ENCODE data around the gene CUL9. TPM values are rescaled to one million over a fixed set of nuclear protein-coding genes. Genes with fewer than 3 reads are reported as not detected.
A peak's percentile ranks its signal among the peaks of the same experiment; 100 is the strongest.

Gene CUL9
- total RNA-seq, 2 experiments from 2014 or later: 75.1 to 80.8 TPM

DNA sequence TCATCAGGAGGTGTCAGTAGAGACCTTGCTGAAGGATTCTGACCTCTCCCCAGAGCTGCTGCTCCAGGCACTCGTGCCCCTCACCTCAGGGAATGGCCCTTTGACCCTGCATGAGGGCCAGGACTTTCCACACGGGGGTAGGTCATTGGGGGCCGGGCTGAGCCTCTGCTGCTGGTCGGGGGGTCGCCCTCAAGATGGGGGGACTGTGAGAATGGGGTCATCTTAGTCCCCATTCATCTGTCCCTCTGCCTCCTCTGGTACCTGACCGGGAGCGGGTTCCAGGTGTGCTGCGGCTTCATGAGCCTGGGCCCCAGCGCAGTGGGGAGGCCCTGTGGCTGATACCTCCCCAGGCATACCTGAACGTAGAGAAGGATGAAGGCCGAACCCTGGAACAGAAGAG, 31.4 kb downstream of the CUL9 start:
- ATAC-seq (ENCODE audit: low read depth) (no peak), DNase-seq (peak; percentile 20)
- no peaks in the 10 kb centered on the region for H3K9me3 Mint-ChIP-seq
- H3K27me3 Mint-ChIP-seq: no peaks in the 10 kb centered on the region
- POLR2A ChIA-PET: interaction anchor here (2.8 kb wide), 1 partner anchor 11 kb away, joined by 9 read pairs; no protein-coding TSS in a partner anchor
- peaks cover 10% of the 10 kb centered on the region for H3K36me3 Mint-ChIP-seq
- no peak overlapping the region for H3K4me3 Mint-ChIP-seq
- no peak overlapping the region for H3K27ac Mint-ChIP-seq
- H3K4me1 Mint-ChIP-seq: peaks cover 2% of the 10 kb centered on the region

DNA sequence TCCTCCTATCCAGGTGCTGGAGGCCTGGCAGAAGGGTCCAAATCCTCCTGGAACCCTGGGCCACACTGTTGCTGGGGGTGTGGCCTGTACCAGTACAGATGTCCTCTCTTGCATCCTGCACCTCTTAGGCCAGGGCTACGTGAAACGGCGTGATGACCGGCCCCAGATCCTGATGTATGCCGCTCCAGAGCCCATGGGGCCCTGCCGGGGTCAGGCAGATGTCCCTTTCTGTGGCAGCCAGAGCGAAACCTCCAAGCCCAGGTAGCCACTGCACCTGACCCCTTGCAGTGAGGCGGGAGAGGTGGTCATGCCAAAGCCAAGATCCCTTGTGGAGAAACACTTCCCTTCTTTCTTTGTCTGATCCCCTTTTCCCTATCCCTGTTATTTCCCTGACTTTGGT, 33.1 kb downstream of the CUL9 start:
- ATAC-seq (ENCODE audit: low read depth) (no peak), DNase-seq (peak; percentile 5)
- no peak overlapping the region for H3K27ac Mint-ChIP-seq
- no peaks in the 10 kb centered on the region for H3K9me3 Mint-ChIP-seq
- H3K36me3 Mint-ChIP-seq: peaks cover 15% of the 10 kb centered on the region
- H3K4me3 Mint-ChIP-seq: no peak overlapping the region
- H3K27me3 Mint-ChIP-seq: no peaks in the 10 kb centered on the region
- POLR2A ChIA-PET: interaction anchor here (2.8 kb wide), 1 partner anchor 9 kb away, joined by 9 read pairs; no protein-coding TSS in a partner anchor
- peaks cover 2% of the 10 kb centered on the region for H3K4me1 Mint-ChIP-seq

- Mint-ChIP-seq H3K9me3 (no peaks in the 10 kb centered on the region), H3K27me3 (no peaks in the 10 kb centered on the region), H3K4me1 (peaks cover 2% of the 10 kb centered on the region), H3K27ac (no peak overlapping the region), H3K36me3 (peaks cover 19% of the 10 kb centered on the region), H3K4me3 (no peak overlapping the region)
- ATAC-seq (ENCODE audit: low read depth): no peak
- no peak for DNase-seq
- POLR2A ChIA-PET: interaction anchor here (2.8 kb wide), 1 partner anchor 8 kb away, joined by 9 read pairs; no protein-coding TSS in a partner anchor
Observed at GRCh38 chr6:43216200-43216599, 34.2 kb downstream of the CUL9 start.

DNA sequence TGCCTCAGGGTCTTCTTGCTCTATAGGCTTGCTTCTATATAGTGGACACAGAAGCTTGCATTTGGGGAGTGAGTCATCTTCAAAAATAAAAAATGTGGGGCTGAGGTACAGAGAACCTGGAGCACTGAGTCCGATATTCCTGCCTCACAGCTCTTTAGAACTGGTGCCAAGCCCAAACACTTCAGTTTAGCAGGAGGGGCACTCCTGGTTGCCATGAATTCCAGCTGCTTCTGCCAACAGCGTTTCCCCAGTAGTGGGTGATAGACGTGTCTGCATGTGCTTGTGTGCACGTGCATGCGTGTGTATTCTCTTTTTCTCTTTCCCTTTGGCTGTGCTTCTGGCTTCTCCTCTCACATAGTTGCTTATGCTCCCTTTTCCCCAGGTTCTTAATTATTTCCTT, 35.4 kb downstream of the CUL9 start:
- Mint-ChIP-seq H3K4me3 (no peak overlapping the region), H3K4me1 (peaks cover 2% of the 10 kb centered on the region), H3K36me3 (peaks cover 18% of the 10 kb centered on the region), H3K27ac (no peak overlapping the region), H3K27me3 (no peaks in the 10 kb centered on the region), H3K9me3 (no peaks in the 10 kb centered on the region)
- DNase-seq: peak; percentile 5
- ATAC-seq (ENCODE audit: low read depth): no peak
- POLR2A ChIA-PET: no interaction called here

DNA sequence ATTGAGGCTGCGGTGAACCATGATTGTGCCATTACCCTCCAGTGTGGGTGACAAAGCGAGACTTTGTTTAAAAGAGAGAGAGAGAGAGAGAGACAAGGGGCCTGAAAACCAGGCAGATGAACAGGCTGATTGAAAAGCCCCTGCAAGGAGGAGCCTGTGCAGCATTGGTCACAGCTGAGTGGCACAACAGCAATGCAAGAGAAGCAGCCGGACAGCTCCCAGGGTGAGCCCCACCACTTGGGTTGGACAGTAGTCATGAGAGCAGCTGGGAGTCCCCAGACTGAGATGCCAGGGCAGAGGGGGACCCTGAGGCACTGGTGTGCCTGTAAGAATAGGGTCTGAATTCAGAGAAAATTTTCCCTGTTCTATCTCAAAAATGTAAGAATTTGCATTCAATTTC, 37.1 kb downstream of the CUL9 start:
- no peaks in the 10 kb centered on the region for H3K9me3 Mint-ChIP-seq
- POLR2A ChIA-PET: no interaction called here
- H3K36me3 Mint-ChIP-seq: peaks cover 18% of the 10 kb centered on the region
- H3K27ac Mint-ChIP-seq: no peak overlapping the region
- DNase-seq (peak; percentile 5), ATAC-seq (ENCODE audit: low read depth) (no peak)
- H3K4me3 Mint-ChIP-seq: no peak overlapping the region
- no peaks in the 10 kb centered on the region for H3K27me3 Mint-ChIP-seq
- peaks cover 6% of the 10 kb centered on the region for H3K4me1 Mint-ChIP-seq

DNA sequence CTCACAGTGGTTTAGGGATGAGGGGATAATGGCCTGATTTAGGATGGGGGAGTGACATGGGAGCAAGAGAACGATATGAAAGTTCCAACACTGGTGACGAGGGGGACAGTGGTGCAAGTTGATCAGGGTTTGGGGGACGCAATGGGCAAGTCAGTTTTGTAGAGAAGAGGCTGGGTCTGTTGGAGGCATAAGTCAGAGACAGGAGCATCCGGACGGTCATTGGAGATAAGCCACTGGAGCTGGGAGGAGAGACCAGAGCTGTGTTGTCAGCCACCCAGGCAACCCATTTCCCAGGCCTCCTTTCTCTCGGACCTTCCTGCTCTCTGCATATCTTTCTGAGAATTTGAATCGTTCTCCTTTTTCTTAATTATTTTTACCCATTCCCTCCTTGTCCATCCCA, 37.8 kb downstream of the CUL9 start:
- ATAC-seq (ENCODE audit: low read depth) (no peak), DNase-seq (peak; percentile 6)
- Mint-ChIP-seq H3K36me3 (peaks cover 17% of the 10 kb centered on the region), H3K4me1 (peaks cover 12% of the 10 kb centered on the region), H3K4me3 (no peak overlapping the region), H3K27ac (no peak overlapping the region), H3K9me3 (no peaks in the 10 kb centered on the region), H3K27me3 (no peaks in the 10 kb centered on the region)
- POLR2A ChIA-PET: no interaction called here

DNA sequence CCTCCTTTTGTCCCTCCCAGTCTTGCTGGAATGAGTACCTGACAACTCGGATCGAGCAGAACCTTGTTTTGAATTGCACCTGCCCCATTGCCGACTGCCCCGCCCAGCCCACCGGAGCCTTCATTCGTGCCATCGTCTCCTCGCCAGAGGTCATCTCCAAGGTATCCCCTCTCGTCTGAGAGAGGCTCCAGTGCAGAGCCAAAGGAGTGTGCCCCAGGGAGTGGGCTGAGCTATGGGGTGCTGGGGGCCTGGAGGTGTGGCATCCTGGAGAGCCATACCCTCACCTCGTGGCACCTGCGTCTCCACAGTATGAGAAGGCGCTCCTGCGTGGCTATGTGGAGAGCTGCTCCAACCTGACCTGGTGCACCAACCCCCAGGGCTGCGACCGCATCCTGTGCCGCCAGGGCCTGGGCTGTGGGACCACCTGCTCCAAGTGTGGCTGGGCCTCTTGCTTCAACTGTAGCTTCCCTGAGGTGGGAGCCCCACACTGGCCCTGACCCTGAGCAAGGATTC, 38.5 kb downstream of the CUL9 start:
- ATAC-seq (ENCODE audit: low read depth) (no peak), DNase-seq (peak; percentile 15)
- no peaks in the 10 kb centered on the region for H3K27me3 Mint-ChIP-seq
- H3K27ac Mint-ChIP-seq: peak overlapping the region; percentile 43
- no peak overlapping the region for H3K4me3 Mint-ChIP-seq
- POLR2A ChIA-PET: interaction anchor here (0.6 to 1.1 kb wide), 2 partner anchors 23 to 25 kb away, joined by 4 to 11 read pairs; partner anchors contain the start of gene TTBK1
- no peaks in the 10 kb centered on the region for H3K9me3 Mint-ChIP-seq
- peaks cover 16% of the 10 kb centered on the region for H3K4me1 Mint-ChIP-seq
- H3K36me3 Mint-ChIP-seq: peaks cover 15% of the 10 kb centered on the region

DNA sequence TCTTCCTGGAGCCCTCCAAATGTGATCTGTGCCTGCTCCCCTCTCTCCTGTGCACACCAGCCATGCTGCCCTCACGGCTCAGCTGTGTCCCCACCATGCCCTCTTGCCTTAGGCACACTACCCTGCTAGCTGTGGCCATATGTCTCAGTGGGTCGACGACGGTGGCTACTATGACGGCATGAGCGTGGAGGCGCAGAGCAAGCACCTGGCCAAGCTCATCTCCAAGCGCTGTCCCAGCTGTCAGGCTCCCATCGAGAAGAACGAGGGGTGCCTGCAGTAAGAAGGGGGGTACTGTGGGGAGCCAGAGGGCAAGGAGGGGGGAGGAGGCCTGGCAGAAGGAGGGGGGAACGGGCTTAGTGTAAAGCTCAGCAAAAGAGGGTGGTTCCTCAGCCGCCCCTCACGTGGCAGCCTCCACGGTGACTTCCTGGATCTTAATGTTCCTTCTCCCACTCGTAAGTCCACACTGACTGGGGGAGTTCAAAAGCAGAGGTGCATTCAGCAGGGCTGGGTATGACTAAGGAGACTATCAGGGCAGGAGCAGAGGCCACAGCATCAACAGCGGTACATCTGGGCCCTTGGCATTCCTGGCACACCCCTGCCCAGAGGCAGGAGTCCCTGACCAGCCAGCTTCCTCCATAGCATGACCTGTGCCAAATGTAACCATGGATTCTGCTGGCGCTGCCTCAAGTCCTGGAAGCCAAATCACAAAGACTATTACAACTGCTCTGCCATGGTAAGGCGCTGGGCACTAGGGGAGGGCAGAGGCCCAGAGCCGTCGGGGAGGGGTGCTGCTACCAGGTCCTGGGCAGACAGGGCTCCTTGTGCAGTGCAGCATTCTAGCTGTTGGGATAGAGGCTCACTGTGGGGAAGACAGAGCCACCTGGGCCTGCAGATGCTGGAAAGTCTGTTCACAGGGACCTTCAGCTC, 39.3 kb downstream of the CUL9 start:
- Mint-ChIP-seq H3K36me3 (peaks cover 16% of the 10 kb centered on the region), H3K4me3 (no peak overlapping the region), H3K4me1 (peaks cover 24% of the 10 kb centered on the region), H3K9me3 (no peaks in the 10 kb centered on the region), H3K27me3 (no peaks in the 10 kb centered on the region), H3K27ac (peak overlapping the region; percentile 43)
- DNase-seq: peak; percentile 16
- POLR2A ChIA-PET: interaction anchor here (0.6 to 1.2 kb wide), 5 partner anchors 22 to 154 kb away, joined by 3 to 11 read pairs (median 4); partner anchors contain the start of gene TTBK1
- no peak for ATAC-seq (ENCODE audit: low read depth)

DNA sequence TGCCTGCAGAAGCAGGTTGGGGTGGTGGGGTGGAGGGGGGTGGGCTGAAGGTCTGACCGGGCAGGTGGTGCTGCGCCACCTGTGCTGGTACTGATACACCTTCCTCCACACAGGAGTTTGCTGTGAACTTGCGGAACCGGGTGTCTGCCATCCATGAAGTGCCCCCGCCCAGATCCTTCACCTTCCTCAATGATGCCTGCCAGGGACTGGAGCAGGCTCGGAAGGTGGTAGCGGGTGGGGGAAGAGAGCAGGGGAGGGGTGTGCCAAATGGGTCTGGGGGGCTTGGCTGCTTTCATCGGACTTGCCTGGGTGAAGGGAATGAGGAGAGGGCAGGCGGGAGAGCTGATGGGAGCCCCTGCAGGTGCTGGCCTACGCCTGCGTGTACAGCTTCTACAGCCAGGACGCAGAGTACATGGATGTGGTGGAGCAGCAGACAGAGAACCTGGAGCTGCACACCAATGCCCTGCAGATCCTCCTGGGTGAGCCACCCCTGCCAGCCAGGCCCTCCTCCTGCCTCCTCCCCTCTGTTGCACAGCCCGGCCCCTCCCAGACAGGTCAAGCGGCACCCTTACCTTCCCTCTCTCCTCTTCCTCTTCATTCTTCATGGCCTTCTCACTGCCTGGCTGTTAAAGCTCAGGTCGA, 40.5 kb downstream of the CUL9 start:
- peaks cover 19% of the 10 kb centered on the region for H3K36me3 Mint-ChIP-seq
- no peaks in the 10 kb centered on the region for H3K27me3 Mint-ChIP-seq
- peak; percentile 24 for DNase-seq
- ATAC-seq (ENCODE audit: low read depth): no peak
- no peak overlapping the region for H3K4me3 Mint-ChIP-seq
- H3K9me3 Mint-ChIP-seq: no peaks in the 10 kb centered on the region
- POLR2A ChIA-PET: interaction anchor here (1.2 kb wide), 1 partner anchor 50 kb away, joined by 3 read pairs; no protein-coding TSS in a partner anchor
- H3K4me1 Mint-ChIP-seq: peaks cover 28% of the 10 kb centered on the region
- peak overlapping the region; percentile 77 for H3K27ac Mint-ChIP-seq

- ATAC-seq (ENCODE audit: low read depth) (no peak), DNase-seq (peak; percentile 28)
- Mint-ChIP-seq H3K36me3 (peaks cover 19% of the 10 kb centered on the region), H3K4me1 (peaks cover 29% of the 10 kb centered on the region), H3K9me3 (no peaks in the 10 kb centered on the region), H3K27ac (peak overlapping the region; percentile 77), H3K4me3 (no peak overlapping the region), H3K27me3 (no peaks in the 10 kb centered on the region)
- POLR2A ChIA-PET: interaction anchor here (1.3 kb wide), 1 partner anchor 11 kb away, joined by 4 read pairs; no protein-coding TSS in a partner anchor
Observed at GRCh38 chr6:43223175-43223574, 41.2 kb downstream of the CUL9 start.

DNA sequence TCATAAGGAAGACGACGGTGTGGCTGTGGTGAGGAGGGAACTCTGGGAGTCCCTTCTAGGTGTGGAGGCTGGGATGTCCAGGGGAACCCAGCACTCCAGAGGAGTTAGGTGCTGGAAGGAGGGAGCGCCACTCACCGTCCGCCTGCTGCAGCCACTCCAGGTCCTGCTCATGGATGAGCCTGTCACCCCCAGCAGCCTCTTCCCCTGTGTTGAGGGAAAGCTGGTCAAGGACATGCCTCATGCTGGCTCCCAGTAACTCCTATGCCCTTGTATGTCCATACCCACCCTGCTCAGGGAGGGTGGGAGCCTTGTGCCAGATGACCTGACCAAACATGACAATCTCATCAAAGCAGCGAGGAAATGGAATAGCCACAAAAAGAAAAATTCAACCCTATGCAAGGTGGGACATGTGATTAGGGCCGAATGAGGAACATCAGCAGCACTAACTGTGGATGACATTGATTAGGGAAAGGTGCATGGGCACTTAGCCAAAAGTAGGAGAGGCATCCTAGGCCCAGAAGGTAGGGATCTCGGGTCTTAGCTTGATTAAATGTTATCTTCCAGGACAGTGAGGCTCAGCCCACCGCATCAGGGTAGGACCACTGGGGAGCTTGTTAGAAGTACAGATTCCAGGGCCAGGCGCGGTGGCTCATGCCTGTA, 44.3 kb downstream of the CUL9 start:
- no peak for ATAC-seq (ENCODE audit: low read depth)
- H3K27ac Mint-ChIP-seq: peak overlapping the region; percentile 80
- peaks cover 38% of the 10 kb centered on the region for H3K4me1 Mint-ChIP-seq
- peaks cover under 1% of the 10 kb centered on the region for H3K27me3 Mint-ChIP-seq
- no peaks in the 10 kb centered on the region for H3K9me3 Mint-ChIP-seq
- H3K36me3 Mint-ChIP-seq: peaks cover 10% of the 10 kb centered on the region
- POLR2A ChIA-PET: interaction anchor here (0.5 to 2.3 kb wide), 3 partner anchors 52 to 445 kb away, joined by 3 to 10 read pairs (median 3); partner anchors contain the start of gene ZNF318
- H3K4me3 Mint-ChIP-seq: no peak overlapping the region
- peak; percentile 25 for DNase-seq

- Mint-ChIP-seq H3K9me3 (no peaks in the 10 kb centered on the region), H3K4me1 (peaks cover 34% of the 10 kb centered on the region), H3K27ac (peak within 1 kb of the TSS; percentile 84), H3K27me3 (peaks cover 13% of the 10 kb centered on the region), H3K36me3 (peaks cover 8% of the 10 kb centered on the region), H3K4me3 (peak within 1 kb of the TSS; percentile 86)
- ATAC-seq (ENCODE audit: low read depth): peak; percentile 81
- POLR2A ChIA-PET: interaction anchor here (0.5 to 2.2 kb wide), 11 partner anchors 9 to 420 kb away, joined by 3 to 8 read pairs (median 3); partner anchors contain the start of genes CUL9 and LRRC73
- peak; percentile 93 for DNase-seq
Observed at GRCh38 chr6:43228951-43229802, 47.2 kb downstream of the CUL9 start, which contains the start of gene DNPH1. DNPH1 (minus strand) TSS chr6:43229481; CDS start chr6:43229456, 25 bp downstream.
